CD4-positive, alpha-beta T cell treated with Interleukin-10 for 1 hour (primary cell): ENCODE measurements around the gene SPATS2L.

Source experiments
- DNase-seq: peaks from one replicate; pipeline ENCODE4 v3.0.0-alpha.2; 2020

The SPATS2L gene

DNA sequence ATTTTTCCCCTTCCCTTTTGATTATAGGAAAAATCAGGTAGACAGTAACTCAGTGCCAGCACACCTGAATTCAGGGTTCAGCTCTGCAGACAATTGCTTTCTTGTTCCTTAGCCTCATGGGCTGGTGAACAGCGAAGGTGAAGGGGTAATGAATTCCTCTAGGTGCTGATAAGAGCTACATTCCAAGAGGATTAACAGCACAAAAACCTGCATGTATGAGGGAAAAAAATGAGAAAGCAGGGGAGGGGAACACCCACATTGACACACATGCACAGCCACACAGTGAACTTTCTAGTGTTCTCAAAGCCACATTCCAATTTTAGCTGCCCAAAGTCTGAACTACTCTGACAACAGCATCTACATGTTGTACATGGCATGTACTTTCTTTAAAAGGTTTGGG, 46.1 kb downstream of the SPATS2L start:
- no peak for DNase-seq

- no peak for DNase-seq
Measured at GRCh38 chr2:200353120-200353519, 46.6 kb downstream of the SPATS2L start.

GRCh38 chr2:200353874-200354273, 47.4 kb downstream of the SPATS2L start:
- DNase-seq = no peak

GRCh38 chr2:200354833-200355751, 48.6 kb downstream of the SPATS2L start:
- DNase-seq = no peak

DNA sequence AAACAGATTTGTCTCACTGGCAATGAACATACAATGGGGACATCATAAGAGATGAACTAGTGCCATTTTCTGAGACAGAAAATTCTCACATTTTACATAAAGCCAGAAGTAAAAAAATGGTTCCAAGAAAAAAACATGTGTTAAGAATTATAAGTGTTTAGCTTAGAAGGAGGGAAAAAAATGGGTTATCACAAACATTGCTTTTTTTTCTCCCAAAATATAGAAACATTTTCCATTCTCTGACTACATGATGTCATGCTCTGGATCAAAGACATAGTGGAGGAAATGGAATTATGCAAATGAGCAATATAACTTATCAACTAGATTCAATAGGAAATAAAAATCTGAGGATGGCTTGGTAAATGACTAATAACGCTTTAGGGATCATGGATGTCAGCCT, 49.8 kb downstream of the SPATS2L start:
- no peak for DNase-seq

DNA sequence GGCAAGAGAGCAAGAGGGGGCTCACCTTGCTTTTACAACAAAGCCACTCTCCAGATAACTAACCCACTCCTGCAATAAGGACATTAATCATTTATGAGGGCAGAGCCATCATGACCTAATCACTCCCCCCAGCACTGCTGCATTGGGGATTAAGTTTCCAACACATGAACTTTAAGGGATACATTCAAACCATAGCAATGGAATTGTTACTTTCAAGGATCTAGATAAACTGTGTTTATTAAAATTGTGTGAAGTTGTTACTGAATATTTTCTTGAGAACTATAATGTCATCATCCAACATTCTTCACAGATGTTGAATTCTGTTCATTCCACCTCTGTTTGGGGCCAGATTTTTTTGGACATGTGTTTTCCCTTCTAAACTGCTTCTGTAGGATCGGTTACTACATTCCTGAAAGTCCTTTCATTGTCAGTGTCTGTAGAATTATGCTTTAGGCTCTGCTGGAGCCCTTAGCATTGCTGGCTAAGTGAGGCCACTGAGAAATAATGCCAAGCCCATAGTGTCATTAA, 50.4 kb downstream of the SPATS2L start:
- no peak for DNase-seq

GRCh38 chr2:200357845-200358244, 51.4 kb downstream of the SPATS2L start:
- DNase-seq = no peak

GRCh38 chr2:200359552-200359951, 53.1 kb downstream of the SPATS2L start:
- DNase-seq = no peak

- no peak for DNase-seq
Measured at GRCh38 chr2:200360364-200360763, 53.9 kb downstream of the SPATS2L start.

DNA sequence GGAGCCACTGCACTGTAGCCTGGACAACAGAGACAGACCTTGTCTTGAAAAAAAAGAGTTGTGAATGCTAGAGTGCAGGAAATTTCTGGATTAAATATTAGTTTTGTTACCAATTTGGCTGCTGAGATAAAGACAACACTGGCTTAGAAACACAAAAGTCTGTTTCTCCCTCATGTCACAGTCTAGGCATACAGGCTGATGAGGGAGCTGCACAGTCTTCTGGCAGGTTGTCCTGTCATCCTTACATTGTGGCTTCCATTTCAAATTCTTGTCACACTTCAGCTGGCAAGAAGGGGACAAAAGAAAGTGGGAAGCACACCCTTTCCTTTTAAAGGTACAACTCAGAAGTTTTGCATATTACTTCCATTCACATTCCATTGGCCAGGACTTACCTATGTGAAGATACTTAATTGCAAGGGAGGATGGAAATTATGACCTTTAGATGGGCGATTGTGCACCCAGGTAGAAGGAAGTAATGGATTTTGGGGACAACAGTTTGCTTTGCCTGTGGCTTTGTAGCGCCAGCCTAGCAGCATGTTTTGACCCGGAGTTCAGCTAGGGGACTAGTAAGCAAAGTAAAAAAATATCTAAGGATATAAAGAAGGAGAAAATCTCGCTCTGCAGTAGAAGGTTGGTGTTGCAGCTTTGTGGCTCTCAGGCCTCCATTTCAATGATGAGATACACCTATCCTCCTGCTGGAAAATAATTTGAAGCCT, 55.9 kb downstream of the SPATS2L start:
- DNase-seq = no peak

DNA sequence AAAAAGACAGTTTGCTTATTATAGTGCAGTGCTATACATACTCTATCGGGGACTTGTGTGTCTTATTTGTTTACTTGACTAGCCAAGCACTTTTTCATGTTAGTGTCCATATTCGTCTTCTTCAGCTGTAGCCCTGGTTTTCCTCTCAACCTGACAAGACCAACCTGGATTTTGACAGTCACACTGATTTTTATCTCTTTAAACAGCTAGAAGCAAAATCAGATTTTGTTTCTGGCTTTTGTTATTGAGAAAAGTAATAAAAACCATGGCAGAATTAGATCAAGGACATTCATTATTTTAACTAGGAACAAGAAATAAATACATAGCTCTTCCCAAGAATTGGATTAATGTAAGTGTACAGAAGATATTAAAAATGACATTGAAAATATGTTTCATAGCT, 56.8 kb downstream of the SPATS2L start:
- no peak for DNase-seq

DNA sequence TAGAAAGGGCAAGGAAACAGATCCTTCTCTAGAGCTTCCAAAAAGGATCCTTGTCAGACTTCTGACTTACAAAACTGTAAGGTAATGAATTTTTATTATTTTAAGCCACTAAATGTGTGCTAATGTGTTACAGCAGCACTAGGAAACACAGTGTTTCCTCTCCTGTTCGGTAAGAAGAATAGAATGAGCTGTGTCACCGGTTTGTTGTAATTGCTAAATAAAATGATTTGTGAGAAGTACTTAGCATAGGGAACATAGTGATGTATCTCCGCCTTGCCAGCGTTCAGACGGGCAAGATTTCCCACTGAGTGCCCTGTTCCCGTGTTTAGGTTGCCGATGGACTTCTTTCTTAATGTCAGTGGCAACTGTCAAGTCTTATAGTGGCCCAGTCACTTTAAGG, 57.6 kb downstream of the SPATS2L start:
- DNase-seq = no peak

DNA sequence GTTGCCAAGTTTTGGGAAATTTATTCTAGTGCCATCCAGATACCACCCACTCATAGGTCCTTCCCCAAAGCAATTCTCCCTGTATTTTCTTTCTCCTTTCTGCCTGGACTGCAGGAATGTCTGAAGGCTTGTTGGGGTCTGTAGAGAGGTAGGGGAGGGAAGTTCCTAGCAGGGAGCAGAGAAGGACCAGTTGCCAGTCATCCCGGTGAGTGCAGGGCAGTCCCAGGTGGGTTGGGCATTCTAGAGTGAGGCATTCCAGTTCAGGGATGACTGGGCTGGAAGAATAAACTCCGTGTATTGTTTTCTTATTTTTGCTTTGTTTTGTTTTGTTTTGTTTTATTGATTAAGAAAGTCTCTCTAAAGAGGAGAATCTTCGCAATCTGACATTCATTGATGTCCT, 58.1 kb downstream of the SPATS2L start:
- DNase-seq = no peak

DNA sequence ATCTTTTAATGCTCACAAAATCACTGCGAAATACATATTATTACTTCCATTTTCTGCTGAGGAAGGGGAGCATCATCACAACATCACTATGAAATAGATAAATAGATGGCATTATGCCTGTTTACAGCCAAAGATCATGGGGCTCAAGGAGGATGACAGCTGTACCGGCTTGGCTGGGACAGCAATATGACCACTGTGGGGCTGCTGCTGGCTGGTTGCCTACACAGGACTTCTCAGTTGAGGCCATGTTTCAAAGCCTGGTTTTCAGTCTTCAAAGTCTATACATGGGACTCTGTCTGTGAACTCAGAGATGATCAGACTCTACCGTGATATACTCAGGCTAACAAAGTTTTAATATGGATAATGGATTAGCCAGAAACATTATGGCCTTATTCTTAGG, 58.7 kb downstream of the SPATS2L start:
- DNase-seq = no peak

- DNase-seq = no peak
Measured at GRCh38 chr2:200367155-200367554, 60.7 kb downstream of the SPATS2L start.

DNA sequence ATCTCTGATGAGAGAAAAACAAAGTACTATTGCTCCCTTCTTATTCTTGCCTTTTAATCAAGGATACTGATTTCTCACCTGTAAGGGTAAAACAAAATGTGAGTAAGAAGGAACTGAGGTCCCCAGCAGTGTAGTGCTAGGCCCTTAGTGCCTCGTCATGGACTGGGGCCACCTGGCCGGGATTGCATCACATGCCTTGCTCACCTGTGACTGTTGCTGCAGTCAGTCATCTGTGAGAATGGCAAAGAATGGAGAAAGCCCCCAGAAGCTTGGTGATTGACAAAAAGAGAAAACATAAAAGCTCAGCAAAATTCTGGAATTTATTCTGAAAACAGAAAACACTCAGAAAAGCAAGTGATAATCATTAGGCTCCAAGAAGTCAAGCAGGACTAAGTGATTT, 63.4 kb downstream of the SPATS2L start:
- no peak for DNase-seq

DNA sequence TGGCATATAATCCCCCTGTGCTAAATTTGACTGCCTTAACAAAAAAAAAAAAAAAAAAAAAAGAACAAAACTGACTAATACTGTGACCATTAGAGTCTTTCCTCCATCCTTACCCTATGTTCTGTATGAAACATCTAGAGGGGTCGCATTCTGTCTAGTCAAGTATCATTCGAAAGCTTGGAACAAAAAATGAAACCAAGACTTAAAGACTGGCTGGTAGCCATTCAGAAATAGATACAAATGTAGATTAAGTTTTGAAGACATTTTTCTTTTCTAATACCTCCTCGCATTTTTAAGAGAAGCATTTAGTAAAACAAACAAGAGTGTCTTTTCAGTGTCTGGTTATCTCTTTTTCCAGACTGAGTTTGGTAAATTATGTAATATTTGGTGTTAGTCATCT, 66.7 kb downstream of the SPATS2L start:
- peak; percentile 5 for DNase-seq

DNA sequence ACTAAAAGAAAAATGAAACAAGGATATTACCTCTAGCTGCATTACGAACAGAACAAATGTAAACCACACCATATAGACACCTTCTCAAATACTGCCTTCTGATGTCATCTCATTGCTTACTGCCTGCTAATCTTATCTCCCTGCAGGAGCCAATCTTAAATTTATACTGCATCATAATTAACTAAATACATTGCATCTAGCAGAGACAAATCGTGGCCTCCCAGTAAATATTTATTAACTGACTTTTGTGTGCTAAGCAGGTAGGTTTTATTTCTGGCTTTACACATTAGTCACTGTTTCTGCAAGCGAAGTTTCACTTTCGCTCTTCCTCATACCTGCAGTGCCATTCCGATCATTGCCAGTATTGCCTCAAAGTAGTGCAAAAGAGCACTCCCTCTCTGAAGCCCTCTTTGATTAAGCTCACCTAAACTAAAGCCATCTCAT, 67.5 kb downstream of the SPATS2L start:
- DNase-seq = peak; percentile 70

GRCh38 chr2:200376513-200377354, 70.2 kb downstream of the SPATS2L start:
- peak; percentile 30 for DNase-seq

DNA sequence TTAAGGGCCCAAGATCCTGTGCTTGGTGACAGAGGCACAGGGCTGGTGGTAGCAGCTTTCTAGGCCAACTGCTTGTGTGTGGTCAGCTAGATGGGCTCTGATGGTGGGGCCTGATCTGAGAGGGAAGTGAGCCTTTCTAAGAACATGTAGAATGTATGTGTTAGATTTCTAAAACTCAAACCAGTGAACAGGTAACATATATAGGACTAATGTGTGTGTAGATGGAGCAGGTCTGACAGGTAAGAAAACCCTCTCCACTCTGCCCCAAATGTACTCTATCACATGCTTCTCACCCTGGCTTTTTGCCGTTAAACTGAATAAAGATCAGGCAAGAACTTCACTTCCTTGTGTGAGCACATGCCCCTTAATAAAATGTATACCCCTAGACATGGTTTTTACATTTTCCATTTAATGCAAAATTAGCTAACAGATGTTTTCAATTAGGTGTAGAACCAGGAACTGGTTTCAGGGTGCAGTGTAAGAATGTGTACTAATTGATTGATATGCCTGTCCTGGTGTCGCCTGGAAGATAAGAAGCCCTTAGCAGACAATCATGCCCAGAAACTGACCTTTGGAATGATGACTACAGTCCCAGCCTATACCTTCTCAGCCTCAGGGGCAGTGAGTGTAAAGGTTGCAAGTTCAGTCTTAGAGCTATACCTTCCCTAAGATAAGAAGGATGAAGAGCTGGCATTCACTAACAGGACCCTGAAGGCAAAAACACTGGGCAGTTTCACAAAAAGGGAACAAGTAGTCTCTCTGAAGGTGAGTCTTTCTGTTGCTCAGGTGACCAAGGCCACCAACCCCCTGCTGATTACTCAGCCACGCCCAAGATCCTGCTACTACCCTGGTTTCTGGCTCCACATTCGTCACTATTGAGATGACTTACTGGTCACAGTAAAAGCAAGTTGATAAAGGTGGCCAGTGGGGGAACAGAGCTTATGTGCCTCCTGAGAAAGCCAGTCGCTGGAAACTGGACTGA, 71.2 kb downstream of the SPATS2L start:
- no peak for DNase-seq

GRCh38 chr2:200378652-200379290, 72.3 kb downstream of the SPATS2L start:
- no peak for DNase-seq
